Measurements from ENCODE around the gene CLK1. TPM values are rescaled to one million over a fixed set of nuclear protein-coding genes. Genes with fewer than 3 reads are reported as not detected.
"Not testable (repeated sequence)": the region's sequence is repeated elsewhere in the genome, so short reads cannot be mapped to it uniquely, and the experiment has no call there.

CLK1 gene
- total RNA-seq = 635 TPM

DNA sequence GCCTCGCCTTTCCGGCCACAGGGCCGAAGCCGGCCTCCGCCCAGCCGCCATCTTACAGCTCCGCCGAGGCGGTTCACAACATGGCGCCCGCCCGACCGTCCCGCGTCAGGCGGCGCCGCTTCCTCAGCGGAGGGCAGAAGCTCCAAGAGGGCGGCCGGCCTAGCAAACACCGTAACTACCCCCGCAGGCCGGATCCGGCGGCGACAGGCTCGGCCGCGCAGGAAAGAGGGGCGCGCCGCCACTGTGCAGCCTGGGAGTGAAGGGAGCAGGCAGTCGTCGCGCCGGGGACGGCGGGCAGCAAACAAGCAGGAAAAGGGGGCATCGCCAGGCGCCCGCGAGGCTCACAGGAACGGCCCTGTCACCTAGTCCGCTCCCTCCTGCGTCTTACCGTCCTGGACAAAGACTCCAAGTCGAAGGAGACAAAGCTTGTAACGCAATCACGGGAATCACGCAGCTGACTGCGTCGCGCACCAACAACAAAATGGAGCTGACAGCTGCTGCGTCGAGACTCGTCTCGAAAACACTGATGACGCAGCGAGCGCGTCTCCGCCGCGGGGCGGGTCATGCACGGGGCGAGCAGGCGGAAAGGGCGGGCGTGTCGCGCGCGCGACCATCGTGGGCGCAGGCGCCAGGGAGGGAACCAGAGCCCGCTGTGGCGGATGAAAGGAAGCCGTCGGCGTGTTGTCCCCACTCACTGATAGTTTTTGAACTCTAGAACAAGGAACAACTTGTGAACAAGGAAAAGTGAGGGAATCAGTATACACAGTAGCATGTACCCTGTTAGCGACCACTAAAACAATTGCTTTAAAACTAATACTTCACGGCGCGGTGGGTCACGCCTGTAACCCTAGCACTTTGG, at the start of gene CLK1:
Gene CLK1 (minus strand): TSS at position 483 of the 859 bp plus-strand sequence. CDS start 2,796 bp downstream, outside the sequence.
- H3K9me3 ChIP-seq (ENCODE audit: low read depth, low read length) = no peaks in the 10 kb centered on the region
- H3K27me3 ChIP-seq (ENCODE audit: insufficient read depth, low read length) = no peaks in the 10 kb centered on the region
- peak within 1 kb of the TSS; percentile 100 for H3K4me3 ChIP-seq (ENCODE audit: low read length)
- peaks cover 43% of the 10 kb centered on the region for H3K4me1 ChIP-seq (ENCODE audit: insufficient read depth, low read length)

DNA sequence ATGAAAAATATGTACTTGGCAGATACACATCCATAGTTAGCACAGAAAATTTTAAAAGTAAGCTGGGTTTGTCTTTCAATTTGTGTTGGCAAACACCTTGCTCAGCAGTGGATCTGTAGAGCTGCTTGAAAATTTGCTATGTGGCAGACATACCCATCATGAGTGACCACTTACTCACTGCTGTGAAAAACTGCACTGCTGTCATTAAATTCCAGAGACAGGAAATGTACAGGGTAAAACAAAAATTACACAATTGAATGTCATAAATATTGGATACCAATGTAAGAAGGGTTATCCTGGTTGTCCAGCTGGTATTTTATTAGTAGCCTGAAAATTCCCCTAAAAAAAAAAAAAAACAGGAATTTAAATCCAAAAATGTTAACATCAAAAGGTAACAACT, 49.2 kb upstream of the CLK1 start:
- H3K4me1 ChIP-seq (ENCODE audit: insufficient read depth, low read length) = no peaks in the 10 kb centered on the region
- no peaks in the 10 kb centered on the region for H3K9me3 ChIP-seq (ENCODE audit: low read depth, low read length)
- no peaks in the 10 kb centered on the region for H3K27me3 ChIP-seq (ENCODE audit: insufficient read depth, low read length)
- no peak overlapping the region for H3K4me3 ChIP-seq (ENCODE audit: low read length)

DNA sequence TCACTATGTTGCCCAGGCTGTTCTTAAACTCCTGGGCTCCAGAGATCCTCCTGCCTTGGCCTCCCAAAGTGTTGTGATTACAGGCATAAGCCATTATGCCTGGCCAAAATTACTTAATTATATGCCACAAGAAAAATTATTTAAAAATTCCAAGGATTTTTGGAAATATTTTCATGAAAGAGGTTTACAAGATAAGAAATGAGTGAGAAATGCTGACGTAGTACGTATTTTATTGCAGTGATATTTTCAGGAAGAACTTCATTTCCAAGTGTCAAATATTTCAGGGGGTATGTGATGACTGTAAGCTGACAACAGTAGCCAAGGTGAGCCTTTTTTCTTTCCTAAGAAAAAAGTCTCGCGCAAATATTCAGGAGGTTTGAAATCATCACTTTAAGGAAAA, 45.5 kb upstream of the CLK1 start:
- no peaks in the 10 kb centered on the region for H3K27me3 ChIP-seq (ENCODE audit: insufficient read depth, low read length)
- H3K4me3 ChIP-seq (ENCODE audit: low read length) = no peak overlapping the region
- no peaks in the 10 kb centered on the region for H3K4me1 ChIP-seq (ENCODE audit: insufficient read depth, low read length)
- H3K9me3 ChIP-seq (ENCODE audit: low read depth, low read length) = no peaks in the 10 kb centered on the region

DNA sequence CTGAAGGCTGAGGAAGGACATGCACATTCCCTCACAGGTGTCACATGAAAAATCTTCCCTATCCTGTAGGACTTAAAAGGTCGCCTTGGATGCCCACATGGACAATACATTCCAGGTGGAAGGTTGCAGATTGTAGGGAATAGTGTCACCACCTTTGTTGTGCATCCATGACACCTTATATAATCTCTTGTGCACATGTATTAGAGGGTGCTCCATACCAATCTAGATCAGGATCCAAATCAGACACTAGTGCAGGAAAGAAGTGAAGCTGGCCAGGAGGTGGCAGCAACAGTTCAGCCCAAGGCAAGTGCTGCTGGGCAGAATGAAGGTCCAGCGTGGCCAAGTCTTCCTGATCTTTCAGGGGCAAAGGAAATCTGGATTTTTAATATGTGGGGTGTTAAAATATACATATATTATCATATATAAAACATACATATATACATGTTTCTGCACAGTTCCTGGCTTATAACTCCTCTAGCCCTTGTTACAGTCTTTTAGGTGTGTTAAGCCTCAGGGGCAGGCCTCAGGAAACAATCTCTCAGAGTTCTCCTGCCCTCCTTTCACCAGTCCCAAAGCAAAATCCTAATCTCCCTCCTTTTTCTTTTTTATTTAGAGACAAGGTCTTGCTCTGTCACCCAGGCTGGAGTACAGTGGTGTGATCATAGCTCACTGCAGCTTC, 41.3 kb upstream of the CLK1 start:
- H3K4me3 ChIP-seq (ENCODE audit: low read length) = no peak overlapping the region
- H3K27me3 ChIP-seq (ENCODE audit: insufficient read depth, low read length) = no peaks in the 10 kb centered on the region
- no peaks in the 10 kb centered on the region for H3K9me3 ChIP-seq (ENCODE audit: low read depth, low read length)
- peaks cover 9% of the 10 kb centered on the region for H3K4me1 ChIP-seq (ENCODE audit: insufficient read depth, low read length)

DNA sequence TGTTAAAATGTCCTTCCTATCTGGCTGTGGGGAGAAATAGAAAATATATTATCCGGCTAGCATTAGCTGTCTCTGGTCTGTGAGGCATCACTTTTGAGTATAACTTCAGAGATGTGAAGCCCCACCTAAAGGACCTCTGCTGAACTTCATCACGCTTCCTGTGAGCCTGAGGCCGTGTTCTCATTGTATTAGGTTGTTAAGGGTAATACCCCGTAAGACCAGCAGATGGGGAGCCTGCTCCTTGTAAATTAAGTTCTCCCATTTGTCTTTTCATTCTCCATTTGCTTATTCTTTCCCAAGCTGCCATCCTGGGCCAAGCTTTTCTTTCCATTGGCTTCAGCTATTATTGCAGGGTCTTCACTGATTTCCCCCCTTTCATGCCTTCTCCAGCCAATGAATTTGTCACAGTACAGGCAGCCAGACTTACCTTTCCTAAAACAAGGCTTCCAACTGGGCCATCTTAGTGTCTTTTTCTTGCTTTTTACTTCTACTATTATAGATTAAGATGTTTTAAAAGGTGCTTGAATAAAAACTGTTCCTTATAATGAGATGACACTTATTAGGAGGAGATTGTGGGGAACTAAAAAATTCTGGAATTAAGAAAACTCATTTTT, 37.1 kb upstream of the CLK1 start:
- no peak overlapping the region for H3K4me3 ChIP-seq (ENCODE audit: low read length)
- no peaks in the 10 kb centered on the region for H3K9me3 ChIP-seq (ENCODE audit: low read depth, low read length)

DNA sequence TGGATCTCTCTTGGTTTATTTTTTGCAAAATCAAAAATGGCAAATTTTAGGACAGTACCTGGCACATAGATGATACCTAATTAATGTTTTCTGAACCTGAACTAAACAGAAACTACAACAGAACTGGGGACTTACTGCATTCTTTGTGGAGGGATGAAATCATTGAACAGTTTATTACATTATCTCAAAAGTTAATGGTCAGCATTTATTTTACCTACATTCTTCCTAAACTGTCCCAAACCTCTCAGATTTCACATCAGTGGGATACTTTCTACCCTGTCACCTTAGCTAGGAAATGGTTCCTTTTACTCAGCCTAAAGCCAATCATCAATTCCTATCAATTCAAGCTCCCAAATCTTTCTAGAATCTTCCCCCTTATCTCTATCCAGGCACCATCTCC, 35.0 kb upstream of the CLK1 start:
- H3K9me3 ChIP-seq (ENCODE audit: low read depth, low read length) = no peaks in the 10 kb centered on the region
- no peaks in the 10 kb centered on the region for H3K27me3 ChIP-seq (ENCODE audit: insufficient read depth, low read length)
- H3K4me3 ChIP-seq (ENCODE audit: low read length) = no peak overlapping the region
- peaks cover 9% of the 10 kb centered on the region for H3K4me1 ChIP-seq (ENCODE audit: insufficient read depth, low read length)

More for the DNA sequence above, 37.1 kb upstream of the CLK1 start:
- H3K4me1 ChIP-seq (ENCODE audit: insufficient read depth, low read length) = peaks cover 9% of the 10 kb centered on the region
- H3K27me3 ChIP-seq (ENCODE audit: insufficient read depth, low read length) = no peaks in the 10 kb centered on the region

DNA sequence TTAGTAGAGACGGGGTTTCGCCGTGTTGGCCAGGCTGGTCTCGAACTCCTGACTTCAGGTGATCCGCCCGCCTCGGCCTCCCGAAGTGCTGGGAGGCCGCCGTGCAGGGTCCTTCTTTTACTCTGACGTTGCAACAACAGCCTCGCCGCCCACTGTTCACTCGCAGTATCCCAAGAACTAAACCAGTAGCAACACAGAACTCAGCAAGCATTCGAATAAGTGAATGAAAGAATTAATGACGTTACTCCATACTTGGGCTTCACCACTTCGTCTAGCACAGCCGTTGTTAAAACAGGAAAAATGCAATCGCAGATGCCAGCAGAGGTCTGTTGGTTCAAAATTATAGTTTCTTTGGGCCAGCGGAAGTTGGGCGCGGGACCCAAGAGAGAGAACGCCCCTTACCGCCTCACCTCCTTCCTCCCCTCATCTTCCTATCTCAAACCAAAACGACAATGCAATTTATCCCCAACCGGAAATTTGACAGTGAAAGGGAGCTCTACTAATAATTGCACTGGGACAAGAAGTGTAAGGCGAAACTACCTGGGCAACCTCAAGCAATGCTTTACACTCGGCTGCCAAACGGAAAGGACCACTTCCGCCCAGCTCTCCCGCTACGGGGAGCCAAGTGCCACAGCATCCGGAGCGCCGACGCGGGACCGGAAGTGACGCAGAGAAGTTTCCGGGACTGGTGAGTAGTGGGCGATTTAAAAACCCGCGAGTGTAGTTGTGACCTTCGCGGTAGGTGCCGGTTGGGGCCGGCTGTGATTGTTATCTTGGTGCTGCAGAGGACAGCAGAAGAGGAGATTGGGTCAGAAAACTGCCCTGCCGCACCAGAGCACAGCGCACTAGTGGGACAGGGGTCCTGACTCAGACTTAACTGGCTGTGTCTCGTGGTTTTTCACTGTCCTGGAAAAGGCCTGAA, 24.5 kb upstream of the CLK1 start, which contains the start of the genes NIF3L1 and PPIL3:
Gene NIF3L1 (plus strand): TSS at position 668 of the 922 bp plus-strand sequence. CDS start 2,573 bp downstream, outside the sequence.
Gene PPIL3 (minus strand): TSS at position 374 of the 922 bp plus-strand sequence. CDS start 1,462 bp downstream, outside the sequence.
- Histone ChIP-seq H3K4me3 (ENCODE audit: low read length) (peak within 1 kb of the TSS; percentile 89), H3K9me3 (ENCODE audit: low read depth, low read length) (no peaks in the 10 kb centered on the region), H3K4me1 (ENCODE audit: insufficient read depth, low read length) (peaks cover 30% of the 10 kb centered on the region), H3K27me3 (ENCODE audit: insufficient read depth, low read length) (no peaks in the 10 kb centered on the region)

DNA sequence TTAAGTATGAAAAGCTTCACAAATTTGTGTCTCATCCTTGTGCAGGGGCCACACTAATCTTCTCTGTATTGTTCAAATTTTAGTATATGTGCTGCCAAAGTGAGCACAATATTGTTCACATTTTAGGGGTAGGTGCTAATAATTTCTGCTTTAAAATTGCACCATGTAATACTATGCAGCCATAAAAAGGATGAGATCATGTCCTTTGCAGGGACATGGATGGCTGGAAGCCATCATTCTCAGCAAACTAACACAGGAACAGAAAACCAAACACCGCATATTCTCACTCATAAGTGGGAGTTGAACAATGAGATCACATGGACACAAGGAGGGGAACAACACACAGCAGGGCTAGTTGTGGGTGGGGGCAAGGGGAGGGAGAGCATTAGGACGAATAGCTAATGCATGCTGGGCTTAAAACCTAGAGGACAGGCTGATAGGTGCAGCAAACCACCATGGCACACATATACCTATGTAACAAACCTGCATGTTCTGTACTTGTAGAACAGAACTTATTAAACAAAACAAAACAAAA, 17.3 kb upstream of the CLK1 start:
- H3K27me3 ChIP-seq (ENCODE audit: insufficient read depth, low read length) = not testable (repeated sequence)

DNA sequence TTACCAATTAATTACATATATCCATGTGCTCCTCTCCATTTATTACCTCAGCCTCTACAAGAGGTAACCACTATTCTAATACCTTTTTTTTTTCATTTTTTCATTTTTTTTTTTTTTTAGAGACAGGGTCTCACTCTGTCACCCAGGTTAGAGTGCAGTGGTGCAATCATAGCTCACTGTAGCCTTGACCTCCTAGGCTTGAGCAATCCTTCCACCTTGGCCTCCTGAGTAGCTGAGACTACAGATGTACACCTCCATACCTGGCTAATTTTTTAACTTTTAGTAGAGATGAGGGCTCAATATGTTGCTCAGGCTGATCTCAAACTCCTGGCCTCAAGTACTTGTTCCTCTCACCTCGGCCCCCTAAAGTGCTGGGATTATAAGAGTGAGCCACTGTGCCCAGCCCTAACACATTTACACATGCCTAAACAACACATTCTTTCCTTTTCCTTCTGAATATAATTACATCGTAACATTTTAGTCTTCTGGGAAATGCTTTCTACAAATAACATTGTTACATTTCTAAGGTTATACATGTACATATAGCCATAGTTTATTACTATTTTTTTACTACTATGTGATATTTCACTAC, 13.9 kb upstream of the CLK1 start:
- Histone ChIP-seq H3K27me3 (ENCODE audit: insufficient read depth, low read length) (no peaks in the 10 kb centered on the region), H3K4me1 (ENCODE audit: insufficient read depth, low read length) (no peaks in the 10 kb centered on the region), H3K4me3 (ENCODE audit: low read length) (no peak overlapping the region), H3K9me3 (ENCODE audit: low read depth, low read length) (no peaks in the 10 kb centered on the region)

More for the DNA sequence above, 17.3 kb upstream of the CLK1 start:
- H3K4me3 ChIP-seq (ENCODE audit: low read length); H3K9me3 ChIP-seq (ENCODE audit: low read depth, low read length); H3K4me1 ChIP-seq (ENCODE audit: insufficient read depth, low read length): not testable (repeated sequence)

DNA sequence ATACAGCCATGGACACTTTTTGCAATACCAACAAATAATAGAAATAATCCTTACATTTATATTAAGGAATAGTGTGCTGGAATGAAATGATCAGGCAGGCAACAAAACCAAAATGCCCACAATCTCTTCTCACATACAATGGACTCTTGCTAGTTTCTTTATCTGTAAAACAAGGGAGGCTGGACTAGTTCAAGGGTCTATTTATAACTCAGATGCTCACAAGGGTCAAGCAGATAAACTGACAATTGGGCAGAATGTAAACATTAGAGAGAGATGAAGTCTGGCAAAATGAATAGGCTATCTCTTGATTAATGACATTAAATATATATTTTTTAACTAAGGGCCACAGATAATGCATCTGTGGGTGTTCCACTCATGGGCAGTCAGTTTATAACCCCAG, 13.0 kb upstream of the CLK1 start:
- Histone ChIP-seq H3K27me3 (ENCODE audit: insufficient read depth, low read length) (no peaks in the 10 kb centered on the region), H3K9me3 (ENCODE audit: low read depth, low read length) (no peaks in the 10 kb centered on the region), H3K4me3 (ENCODE audit: low read length) (no peak overlapping the region), H3K4me1 (ENCODE audit: insufficient read depth, low read length) (no peaks in the 10 kb centered on the region)

DNA sequence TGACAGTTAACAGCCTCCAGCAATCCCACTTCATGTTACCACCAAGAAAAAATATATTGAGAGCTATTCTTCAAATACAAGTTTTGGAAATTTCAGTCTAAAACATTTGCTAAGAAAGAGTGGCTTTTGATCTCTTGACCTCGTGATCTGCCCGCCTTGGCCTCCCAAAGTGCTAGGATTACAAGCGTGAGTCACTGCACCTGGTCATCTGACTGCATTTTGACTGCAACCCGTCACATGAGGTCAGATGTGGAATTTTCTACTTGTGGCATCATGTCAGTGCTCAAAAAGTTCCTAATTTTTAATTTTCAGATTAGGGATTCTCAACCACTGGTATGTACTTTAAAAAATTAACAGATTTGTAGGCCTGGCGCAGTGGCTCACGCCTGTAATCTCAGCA, 9.1 kb upstream of the CLK1 start:
- Histone ChIP-seq H3K9me3 (ENCODE audit: low read depth, low read length) (no peaks in the 10 kb centered on the region), H3K4me1 (ENCODE audit: insufficient read depth, low read length) (no peaks in the 10 kb centered on the region), H3K27me3 (ENCODE audit: insufficient read depth, low read length) (no peaks in the 10 kb centered on the region), H3K4me3 (ENCODE audit: low read length) (no peak overlapping the region)

DNA sequence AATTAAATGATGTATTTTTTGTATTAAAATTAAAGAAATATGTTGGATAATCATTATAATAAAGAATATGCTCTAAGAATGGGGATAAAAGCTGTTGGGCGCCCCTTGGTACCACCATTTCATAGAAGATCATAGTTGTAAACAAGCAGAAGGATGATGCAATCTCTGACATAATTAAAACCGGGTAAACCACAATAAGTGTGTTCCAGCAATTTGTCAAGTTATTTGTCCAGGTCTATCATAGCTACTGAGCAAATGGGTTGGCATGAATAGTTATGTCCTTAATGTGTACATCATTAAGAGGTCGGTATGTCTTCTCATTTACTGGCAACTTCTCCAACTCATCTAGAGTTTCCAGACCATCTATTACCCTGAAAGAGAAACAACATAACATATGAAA, 6.7 kb upstream of the CLK1 start:
- Histone ChIP-seq H3K27me3 (ENCODE audit: insufficient read depth, low read length) (no peaks in the 10 kb centered on the region), H3K4me3 (ENCODE audit: low read length) (no peak overlapping the region), H3K4me1 (ENCODE audit: insufficient read depth, low read length) (peaks cover 12% of the 10 kb centered on the region), H3K9me3 (ENCODE audit: low read depth, low read length) (no peaks in the 10 kb centered on the region)

DNA sequence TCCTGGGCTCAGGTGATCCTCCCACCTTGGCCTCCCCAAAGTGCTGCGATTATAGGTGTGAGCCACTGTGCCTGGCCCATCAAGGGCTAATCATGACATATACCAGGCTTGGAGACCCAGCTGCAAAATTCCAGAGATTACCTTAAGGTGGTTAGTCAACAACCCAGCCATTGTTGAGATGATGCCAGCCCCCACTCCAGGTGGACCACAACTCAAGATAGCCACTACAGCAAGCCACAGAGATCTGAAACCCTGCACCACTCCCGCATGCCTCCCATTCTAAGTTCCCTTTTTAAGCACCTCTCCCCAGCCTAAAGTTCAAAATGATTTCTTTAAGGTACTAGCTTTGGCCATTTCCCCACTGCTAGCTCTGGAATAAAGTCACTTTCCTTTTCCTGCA, 4.6 kb upstream of the CLK1 start:
- H3K4me3 ChIP-seq (ENCODE audit: low read length) = no peak overlapping the region
- no peaks in the 10 kb centered on the region for H3K27me3 ChIP-seq (ENCODE audit: insufficient read depth, low read length)
- H3K9me3 ChIP-seq (ENCODE audit: low read depth, low read length) = no peaks in the 10 kb centered on the region
- H3K4me1 ChIP-seq (ENCODE audit: insufficient read depth, low read length) = peaks cover 26% of the 10 kb centered on the region

DNA sequence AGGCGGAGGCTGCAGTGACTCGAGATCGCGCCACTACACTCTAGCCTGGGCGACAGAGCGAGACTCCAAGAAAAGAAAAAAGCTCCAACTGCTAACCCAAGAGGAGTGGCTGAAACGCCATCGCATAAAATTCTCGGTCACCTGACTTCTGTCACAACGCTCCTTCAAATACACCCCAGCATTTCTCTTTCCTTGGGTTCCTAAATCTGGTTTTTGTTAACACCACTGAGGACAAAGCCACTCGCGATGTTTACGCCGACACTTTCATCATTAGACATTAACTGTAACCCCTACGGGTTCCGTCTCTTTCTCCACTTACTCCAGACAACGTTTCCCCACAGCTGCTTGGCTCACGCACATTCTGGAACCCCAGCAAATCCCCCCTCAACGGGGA, 679 bp downstream of the CLK1 start:
- H3K4me1 ChIP-seq (ENCODE audit: insufficient read depth, low read length) = peaks cover 47% of the 10 kb centered on the region
- peak overlapping the region; percentile 100 for H3K4me3 ChIP-seq (ENCODE audit: low read length)
- no peaks in the 10 kb centered on the region for H3K9me3 ChIP-seq (ENCODE audit: low read depth, low read length)
- no peaks in the 10 kb centered on the region for H3K27me3 ChIP-seq (ENCODE audit: insufficient read depth, low read length)

All from mononuclear cell (primary cell).